ENCODE measurements around the gene CACNB3.
"Not testable (repeated sequence)": the region's sequence is repeated elsewhere in the genome, so short reads cannot be mapped to it uniquely, and the experiment has no call there.

Gene CACNB3

DNA sequence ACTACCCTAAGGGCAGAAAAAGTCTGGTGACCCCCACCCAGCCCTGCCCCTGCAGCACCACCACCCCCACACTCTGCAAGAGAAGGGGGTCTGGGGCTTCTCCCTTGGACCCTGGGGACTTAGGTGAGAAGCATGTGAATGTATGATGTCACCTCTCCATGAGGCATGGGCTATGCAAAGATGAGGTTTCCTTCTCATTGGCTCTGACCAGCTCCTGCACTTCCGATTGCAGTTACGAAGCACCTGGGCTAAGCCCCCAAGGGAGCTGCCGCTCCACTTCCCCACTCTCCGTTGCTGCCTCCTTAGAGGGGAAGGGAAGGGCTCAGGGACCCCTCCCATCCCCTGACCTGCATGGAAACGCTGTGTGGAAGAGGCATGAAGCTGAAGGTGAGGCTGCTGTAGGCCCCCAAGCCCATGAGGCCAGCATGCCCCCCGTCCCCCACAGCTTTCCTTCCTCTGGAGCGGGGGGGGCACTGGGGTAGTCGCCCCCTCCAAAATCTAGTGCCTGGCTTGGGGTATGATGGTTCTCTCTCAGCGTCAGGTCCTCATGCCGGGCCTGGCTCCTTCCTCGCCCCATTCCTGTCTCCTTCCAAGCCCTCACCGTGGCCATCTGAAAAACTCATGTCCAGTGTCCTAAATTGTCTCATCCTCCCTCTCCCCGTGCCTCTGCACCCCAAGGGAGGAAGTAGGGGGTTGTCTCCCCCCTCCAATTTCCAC, 39.1 kb downstream of the CACNB3 start:
- no peak for DNase-seq

GRCh38 chr12:48858043-48858442, 39.7 kb downstream of the CACNB3 start:
- DNase-seq, result no peak

DNA sequence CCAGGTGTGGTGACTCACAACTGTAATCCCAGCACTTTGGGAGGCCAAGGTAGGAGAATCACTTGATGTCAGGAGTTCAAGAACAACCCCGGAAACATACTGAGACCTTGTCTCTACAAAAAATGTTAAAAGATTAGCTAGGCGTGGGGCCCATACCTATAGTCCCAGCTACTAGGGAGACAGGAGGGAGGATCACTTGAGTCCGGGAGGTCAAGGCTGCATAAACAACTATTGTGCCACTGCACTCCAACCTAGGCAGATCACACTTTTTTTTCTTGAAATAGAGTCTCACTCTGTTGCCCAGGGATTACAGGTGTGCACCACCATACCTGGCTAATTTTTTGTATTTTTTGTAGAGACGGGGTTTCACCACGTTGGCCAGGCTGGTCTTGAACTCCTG, 41.3 kb downstream of the CACNB3 start:
- no peak for DNase-seq

- not testable (repeated sequence) for DNase-seq
Measured at GRCh38 chr12:48860236-48860635, 41.9 kb downstream of the CACNB3 start.

- DNase-seq, result no peak
Measured at GRCh38 chr12:48861111-48861510, 42.8 kb downstream of the CACNB3 start.

GRCh38 chr12:48862760-48863159, 44.5 kb downstream of the CACNB3 start:
- DNase-seq, result no peak

DNA sequence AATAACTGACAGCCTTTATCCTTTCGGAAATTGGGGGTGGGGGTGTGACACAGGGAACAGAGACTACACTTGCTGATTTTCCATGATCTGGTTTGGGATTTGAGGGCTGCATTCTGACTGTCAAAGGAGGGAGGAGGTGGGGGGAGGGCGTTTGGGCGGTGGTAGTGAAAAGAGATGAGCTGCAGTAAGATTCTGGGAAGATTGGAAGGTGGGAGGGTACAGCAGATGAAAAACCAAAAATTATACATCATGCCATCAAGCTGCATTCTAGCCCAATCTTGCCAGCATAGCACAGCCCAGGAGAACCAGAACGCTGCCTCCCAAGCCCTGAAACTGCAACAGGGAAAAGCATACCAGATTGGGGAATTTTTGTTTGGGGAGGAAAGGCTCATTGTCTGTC, 45.0 kb downstream of the CACNB3 start:
- no peak for DNase-seq

GRCh38 chr12:48865281-48866051, 47.2 kb downstream of the CACNB3 start, which contains the start of gene RND1:
Gene RND1 (minus strand): TSS chr12:48865870. CDS start chr12:48865767, 103 bp downstream.
- DNase-seq, result peak; percentile 87 to 89

DNA sequence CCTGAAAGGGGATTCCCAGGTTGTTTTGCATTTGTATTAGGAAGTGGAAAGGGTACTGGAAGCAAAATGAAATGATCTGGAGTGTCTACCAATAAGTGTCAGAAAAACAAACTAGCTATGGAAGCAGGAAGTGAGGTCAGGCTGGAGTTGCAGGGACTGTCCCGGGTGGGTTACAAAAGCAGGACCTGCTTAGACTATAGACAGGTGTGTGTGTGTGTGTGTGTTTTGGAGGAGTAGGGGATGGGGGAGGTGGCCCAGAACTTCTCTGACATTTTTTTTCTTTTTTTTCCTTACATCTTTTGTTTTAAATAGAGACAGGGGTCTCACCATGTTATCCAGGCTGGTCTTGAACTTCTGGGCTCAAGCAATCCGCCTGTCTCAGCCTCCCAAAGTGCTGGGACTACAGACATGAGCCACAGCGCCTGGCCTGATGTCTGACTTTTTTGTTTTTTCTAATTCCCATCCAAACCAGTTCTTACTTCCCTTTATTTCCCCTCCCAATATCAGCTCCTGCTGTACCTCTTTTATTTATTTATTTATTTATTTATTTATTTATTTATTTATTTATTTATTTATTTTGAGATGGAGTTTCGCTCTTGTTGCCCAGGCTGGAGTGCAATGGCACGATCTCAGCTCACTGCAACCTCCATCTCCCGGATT, 47.9 kb downstream of the CACNB3 start:
- no peak for DNase-seq

DNA sequence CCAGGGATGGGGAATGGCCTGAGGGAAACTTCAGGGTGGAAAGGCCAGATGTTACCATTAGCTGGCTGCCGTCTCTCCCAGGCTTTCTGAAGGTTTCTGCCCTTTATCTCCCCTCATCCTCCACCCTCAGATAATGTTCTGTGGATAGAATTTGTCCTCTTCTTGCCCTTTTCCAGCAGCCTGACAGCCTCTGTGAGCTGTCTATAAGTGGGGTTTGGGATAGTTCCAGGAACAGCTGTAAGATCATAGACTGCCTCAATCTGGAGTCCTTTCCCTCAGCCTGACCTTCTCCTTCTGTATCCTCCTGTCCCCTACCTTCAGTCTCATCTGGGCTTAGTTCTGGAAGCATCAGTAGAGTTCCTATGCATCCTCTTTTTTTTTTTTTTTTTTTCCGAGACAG, 50.2 kb downstream of the CACNB3 start:
- no peak for DNase-seq

GRCh38 chr12:48869191-48869590, 50.9 kb downstream of the CACNB3 start:
- DNase-seq, result no peak

DNA sequence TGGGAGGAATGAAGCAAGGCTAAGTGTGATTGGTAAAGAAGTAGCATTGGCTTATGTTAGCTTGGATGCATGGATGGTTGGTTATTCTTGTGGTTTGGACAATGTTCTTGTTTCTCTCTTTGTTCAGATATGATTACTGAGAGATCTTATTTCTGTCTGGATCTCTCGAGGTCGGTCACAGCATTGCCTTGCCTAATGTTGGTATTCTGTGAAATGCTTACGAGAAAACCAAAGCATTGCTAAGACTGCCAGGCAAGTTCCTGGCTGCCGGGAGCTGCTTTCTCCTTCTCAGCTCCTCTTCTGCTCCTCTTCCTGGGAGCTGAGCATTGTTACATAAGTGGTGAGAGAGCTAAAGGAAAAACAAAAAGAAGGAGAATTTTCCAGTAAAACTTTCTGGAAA, 54.8 kb downstream of the CACNB3 start:
- no peak for DNase-seq

DNA sequence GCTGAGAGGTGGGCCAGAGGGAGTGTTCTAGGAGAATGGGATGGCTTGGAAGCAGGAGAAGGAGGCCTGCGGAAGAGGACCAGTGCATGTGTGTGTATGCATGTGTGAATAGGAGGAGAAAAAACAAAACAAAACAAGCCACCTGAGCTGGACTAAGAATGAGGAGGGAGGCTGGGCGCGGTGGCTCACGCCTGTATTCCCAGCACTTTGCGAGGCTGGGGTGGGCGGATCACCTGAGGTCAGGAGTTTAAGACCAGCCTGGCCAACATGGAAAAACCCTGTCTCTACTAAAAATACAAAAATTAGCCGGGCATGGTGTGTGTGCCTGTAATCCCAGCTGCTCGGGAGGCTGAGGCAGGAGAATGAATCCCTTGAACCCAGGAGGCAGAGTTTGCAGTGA, 55.2 kb downstream of the CACNB3 start:
- not testable (repeated sequence) for DNase-seq

- no peak for DNase-seq
Measured at GRCh38 chr12:48875944-48876515, 57.7 kb downstream of the CACNB3 start.

Measured in AML-193 (cell line).